Calu3 (cell line): ENCODE data around the gene ZNF334. TPM values are rescaled to one million over a fixed set of nuclear protein-coding genes. Genes with fewer than 3 reads are reported as not detected.

Source experiments
- BruUV-seq: library from RNA; stranded (reverse); fragments of 400-500 nt; replicated peaks from 2 replicates; lab custom pipeline; 2021; lab: Mats Ljungman, UMichigan
- CTCF ChIA-PET: fragments of 300-600 bp; sonication (Branson Sonifier 250); formaldehyde crosslinking; loops from one replicate; lab custom pipeline; 2022; ENCODE audit warnings: antibody characterized with exemption; lab: Charles Lee
- DNase-seq: peaks from one replicate; pipeline ENCODE4 v3.0.0; 2022
- H3K27ac Mint-ChIP-seq: one replicate; pipeline ENCODE4 v1.8.0; 2022; ENCODE audit warnings: mixed read lengths; ENCODE audit not compliant: unreplicated experiment
- H3K27me3 Mint-ChIP-seq: one replicate; pipeline ENCODE4 v1.8.0; 2022; ENCODE audit warnings: mixed read lengths; ENCODE audit not compliant: unreplicated experiment
- H3K36me3 Mint-ChIP-seq: one replicate; pipeline ENCODE4 v1.8.0; 2022; ENCODE audit warnings: mild to moderate bottlenecking, moderate library complexity, mixed read lengths; ENCODE audit not compliant: insufficient read depth, unreplicated experiment
- H3K4me1 Mint-ChIP-seq: one replicate; pipeline ENCODE4 v1.8.0; 2022; ENCODE audit warnings: mild to moderate bottlenecking, low read depth, mixed read lengths; ENCODE audit not compliant: unreplicated experiment
- H3K4me3 Mint-ChIP-seq: one replicate; pipeline ENCODE4 v1.8.0; 2022; ENCODE audit warnings: mild to moderate bottlenecking, low read depth, moderate library complexity, mixed read lengths; ENCODE audit not compliant: unreplicated experiment
- H3K9me3 Mint-ChIP-seq: one replicate; pipeline ENCODE4 v1.8.0; 2022; ENCODE audit warnings: low read depth, mixed read lengths; ENCODE audit not compliant: unreplicated experiment
- CTCF ChIP-seq: fragments of 200-600 bp; IDR thresholded peaks from one replicate; pipeline ENCODE4 v1.8.0; 2022; ENCODE audit warnings: antibody characterized with exemption; ENCODE audit not compliant: unreplicated experiment
- intact Hi-C: fragments of 100-400 bp; cut with micrococcal nuclease; formaldehyde crosslinking; loops from one replicate; pipeline ENCODE4 v1.10.0; 2022; ENCODE audit not compliant: unreplicated experiment
- total RNA-seq: library from RNA; stranded (reverse); gene quantifications from 2 replicates; pipeline ENCODE4 v1.2.3, GENCODE V29; 2022

ZNF334 gene
- total RNA-seq, 1 experiment from 2014 or later = not detected

- Mint-ChIP-seq H3K9me3 (no peaks in the 10 kb centered on the region), H3K27me3 (peaks cover 100% of the 10 kb centered on the region), H3K36me3 (no peaks in the 10 kb centered on the region), H3K4me1 (peaks cover 13% of the 10 kb centered on the region), H3K4me3 (no peak overlapping the region), H3K27ac (no peak overlapping the region)
- intact Hi-C loops = no loop called here
- CTCF ChIA-PET = no interaction called here
- TF ChIP-seq CTCF = no peak
- BruUV-seq = no TSS peak
- DNase-seq = no peak
Observed at GRCh38 chr20:46482864-46483263, 30.5 kb downstream of the ZNF334 start.

- intact Hi-C loops = no loop called here
- Mint-ChIP-seq H3K27ac (no peak overlapping the region), H3K9me3 (no peaks in the 10 kb centered on the region), H3K27me3 (peaks cover 100% of the 10 kb centered on the region), H3K4me3 (no peak overlapping the region), H3K4me1 (no peaks in the 10 kb centered on the region), H3K36me3 (no peaks in the 10 kb centered on the region)
- TF ChIP-seq CTCF = no peak
- DNase-seq = no peak
- CTCF ChIA-PET = no interaction called here
- BruUV-seq = no TSS peak
Observed at GRCh38 chr20:46477640-46478039, 35.7 kb downstream of the ZNF334 start.

GRCh38 chr20:46477225-46477624 is 36.1 kb downstream of the ZNF334 start:
- DNase-seq = no peak
- BruUV-seq = no TSS peak
- Mint-ChIP-seq H3K9me3 (no peaks in the 10 kb centered on the region), H3K36me3 (no peaks in the 10 kb centered on the region), H3K4me3 (no peak overlapping the region), H3K27ac (no peak overlapping the region), H3K4me1 (no peaks in the 10 kb centered on the region), H3K27me3 (peaks cover 100% of the 10 kb centered on the region)
- CTCF ChIA-PET = no interaction called here
- no peak for TF ChIP-seq CTCF
- intact Hi-C loops = no loop called here

- no TSS peak for BruUV-seq
- DNase-seq = no peak
- no peaks in the 10 kb centered on the region for H3K4me1 Mint-ChIP-seq
- peaks cover 64% of the 10 kb centered on the region for H3K27me3 Mint-ChIP-seq
- TF ChIP-seq CTCF = no peak
- CTCF ChIA-PET = interaction anchor here (0.6 kb wide), 1 partner anchor 22 kb away, joined by 4 read pairs; no protein-coding TSS in a partner anchor
- no peaks in the 10 kb centered on the region for H3K36me3 Mint-ChIP-seq
- peaks cover 2% of the 10 kb centered on the region for H3K9me3 Mint-ChIP-seq
- no peak overlapping the region for H3K4me3 Mint-ChIP-seq
- intact Hi-C loops = no loop called here
- no peak overlapping the region for H3K27ac Mint-ChIP-seq
Observed at GRCh38 chr20:46468508-46468907, 44.9 kb downstream of the ZNF334 start.
